GM12875 (cell line): Measurements from ENCODE around the gene VPREB3.

Experiments used
- H3K4me3 ChIP-seq: one replicate; pipeline ENCODE4 v1.5.1; 2011; ENCODE audit warnings: low read depth, low read length, control low read depth
- CTCF ChIP-seq: IDR thresholded peaks from 2 replicates; pipeline ENCODE4 v1.5.1; 2011; ENCODE audit warnings: low read depth, mild to moderate bottlenecking, control low read depth, inconsistent platforms, low read length, moderate library complexity, borderline replicate concordance; ENCODE audit not compliant: insufficient read depth

The VPREB3 gene

DNA sequence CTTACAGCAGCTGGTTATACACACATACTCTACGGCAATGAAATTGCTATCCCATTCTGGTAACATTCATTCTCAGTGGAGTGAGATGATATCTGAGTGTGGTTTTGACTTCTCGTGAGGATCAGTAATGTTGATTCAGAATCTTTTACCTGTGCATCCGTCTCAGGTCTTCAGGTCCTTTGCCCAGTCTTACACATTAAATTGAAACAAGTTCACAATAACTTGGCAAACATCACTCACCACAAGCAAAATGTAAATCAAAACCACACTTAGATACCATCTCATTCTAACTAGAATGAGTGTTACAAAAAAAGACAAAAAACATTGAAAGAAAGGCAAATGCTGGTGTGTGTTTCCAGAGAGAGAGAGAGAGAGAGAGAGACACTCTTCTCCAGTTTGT is 49.4 kb downstream of the VPREB3 start:
- no peak overlapping the region for H3K4me3 ChIP-seq
- no peak for TF ChIP-seq CTCF

DNA sequence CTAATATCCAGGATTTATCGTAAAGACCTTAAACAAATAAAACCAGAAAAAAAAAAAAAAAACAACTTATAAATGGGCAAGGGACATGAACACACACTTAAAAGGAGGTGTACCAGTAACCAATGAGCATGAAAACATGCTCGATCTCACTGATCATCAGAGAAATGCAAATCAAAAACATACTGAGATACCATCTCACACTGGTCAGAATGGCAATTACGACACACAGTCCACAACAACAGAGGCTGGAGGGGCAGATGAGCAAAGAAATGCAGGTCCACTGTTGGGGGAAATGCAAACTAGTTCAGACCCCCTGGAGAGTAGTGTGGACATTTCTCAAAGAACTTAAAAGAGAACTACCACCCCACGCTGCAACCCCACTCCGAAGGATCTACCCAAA is 50.2 kb downstream of the VPREB3 start:
- no peak for TF ChIP-seq CTCF
- H3K4me3 ChIP-seq, result no peak overlapping the region
